ENCODE data around the gene SGK1.

- no peak for TF ChIP-seq POLR2AphosphoS5 (IDR thresholded peaks at IDR 0.05; ENCODE audit: low read depth, low read length)
- TF ChIP-seq TAF1 (IDR thresholded peaks at IDR 0.05; ENCODE audit: borderline replicate concordance, low read depth, low read length), result no peak
- no peak for TF ChIP-seq POLR2A (IDR thresholded peaks at IDR 0.05; ENCODE audit: low read depth, low read length)
Observed at GRCh38 chr6:134172020-134172705, 145.7 kb downstream of the SGK1 start.

Measured in GM12892 (cell line).